Hematopoietic multipotent progenitor cell treated with erythropoietin and hydrocortisone succinate and interleukin-3 and kit ligand, for 6 days (in vitro differentiated cells): Measurements from ENCODE around the gene DNM3.
A peak's percentile ranks its signal among the peaks of the same experiment; 100 is the strongest.

ENCODE experiments used
- DNase-seq: peaks from one replicate; pipeline ENCODE4 v3.0.0-alpha.2; 2015

The DNM3 gene

DNA sequence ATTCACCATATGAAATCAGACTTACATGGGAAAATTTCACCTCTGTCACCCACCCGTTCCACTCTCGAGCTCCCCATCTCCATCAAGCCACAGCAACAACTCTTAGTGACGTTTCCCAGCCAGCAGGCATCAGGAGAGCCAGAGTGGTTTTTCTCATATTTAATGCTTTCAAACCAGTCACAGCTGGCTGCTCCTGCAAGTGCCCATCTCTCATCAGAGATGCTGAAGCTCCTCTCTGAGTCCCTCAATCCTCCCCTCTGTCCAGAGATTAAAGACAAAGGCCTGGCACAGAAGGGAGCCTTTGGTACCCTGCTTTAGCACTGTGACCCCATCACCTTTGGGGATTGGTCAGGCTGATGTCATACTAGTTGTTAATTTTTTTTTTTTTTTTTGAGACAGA is 277.3 kb downstream of the DNM3 start:
- no peak for DNase-seq

DNA sequence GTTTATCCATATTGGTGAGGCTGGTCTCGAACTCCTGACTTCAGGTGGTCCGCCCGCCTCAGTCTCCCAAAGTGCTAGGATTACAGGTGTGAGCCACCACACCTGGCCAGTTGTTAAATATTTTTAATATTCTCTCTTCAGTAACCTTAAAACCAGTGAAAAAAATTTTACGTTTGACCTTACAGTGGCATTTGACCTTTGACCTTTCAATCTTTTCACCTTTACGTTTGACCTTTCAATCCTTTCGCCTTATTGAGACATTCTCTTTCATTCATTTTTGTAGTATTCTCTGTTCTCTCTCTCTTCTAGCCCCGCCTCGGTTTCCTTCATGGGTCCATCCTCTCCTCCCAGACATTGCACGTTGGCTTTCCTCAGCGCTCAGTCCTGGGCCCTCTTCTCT is 277.9 kb downstream of the DNM3 start:
- no peak for DNase-seq

GRCh38 chr1:172120381-172120780 is 279.1 kb downstream of the DNM3 start:
- DNase-seq = no peak

DNA sequence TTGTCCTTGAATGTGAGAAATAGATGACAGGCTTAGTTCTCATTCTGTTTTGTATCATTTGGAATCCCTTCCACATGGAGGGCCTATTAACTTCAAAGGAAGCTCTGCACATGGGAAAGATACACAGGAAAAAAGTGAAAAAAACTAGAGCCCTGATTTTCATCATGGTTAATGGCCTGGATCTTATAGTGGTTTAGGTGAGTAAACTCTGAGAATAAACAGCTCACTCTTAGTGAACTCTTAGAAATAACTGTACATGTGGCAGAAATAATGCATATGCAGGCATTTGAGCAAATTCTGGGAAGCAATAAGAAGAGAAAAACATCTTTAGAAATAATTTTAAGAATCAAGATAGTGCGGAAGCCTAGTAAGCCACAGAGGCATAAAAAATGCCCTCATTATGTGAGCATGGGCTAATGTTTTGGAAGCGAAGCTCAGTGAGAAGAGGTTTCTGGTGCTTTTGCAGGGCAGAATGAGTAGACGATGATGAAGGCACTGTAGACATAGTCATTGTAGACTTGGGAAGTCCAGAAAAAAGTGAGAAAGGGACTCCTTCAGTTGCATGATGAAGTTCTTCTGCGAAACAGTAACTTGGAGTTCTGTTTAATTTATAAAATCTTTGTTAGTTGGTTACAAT is 279.9 kb downstream of the DNM3 start:
- DNase-seq = no peak

- DNase-seq = no peak
Observed at GRCh38 chr1:172122381-172122780, 281.1 kb downstream of the DNM3 start.

GRCh38 chr1:172125250-172125649 is 284.0 kb downstream of the DNM3 start:
- DNase-seq = no peak

- no peak for DNase-seq
Observed at GRCh38 chr1:172125812-172126430, 284.6 kb downstream of the DNM3 start.

DNA sequence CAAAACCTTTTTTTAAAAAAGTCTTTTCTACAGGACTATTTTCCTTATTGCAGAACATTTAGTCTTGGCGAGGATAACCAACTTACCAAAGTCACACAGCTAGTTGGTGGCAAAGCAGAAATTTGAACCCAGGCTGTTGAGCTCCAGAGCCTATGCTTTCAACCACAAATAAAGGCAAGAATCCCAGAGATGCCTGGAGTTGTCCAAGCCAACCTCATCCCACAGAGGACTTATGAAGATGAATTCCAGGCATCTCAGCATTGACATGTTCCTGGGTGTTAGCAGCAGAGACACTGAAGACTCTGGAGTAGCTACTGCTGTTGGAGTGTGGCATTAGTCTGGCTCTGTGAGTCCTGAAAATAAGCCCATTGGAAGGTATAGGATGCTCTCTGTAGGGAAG is 291.5 kb downstream of the DNM3 start:
- DNase-seq = no peak

- no peak for DNase-seq
Observed at GRCh38 chr1:172134087-172134731, 292.9 kb downstream of the DNM3 start.

DNA sequence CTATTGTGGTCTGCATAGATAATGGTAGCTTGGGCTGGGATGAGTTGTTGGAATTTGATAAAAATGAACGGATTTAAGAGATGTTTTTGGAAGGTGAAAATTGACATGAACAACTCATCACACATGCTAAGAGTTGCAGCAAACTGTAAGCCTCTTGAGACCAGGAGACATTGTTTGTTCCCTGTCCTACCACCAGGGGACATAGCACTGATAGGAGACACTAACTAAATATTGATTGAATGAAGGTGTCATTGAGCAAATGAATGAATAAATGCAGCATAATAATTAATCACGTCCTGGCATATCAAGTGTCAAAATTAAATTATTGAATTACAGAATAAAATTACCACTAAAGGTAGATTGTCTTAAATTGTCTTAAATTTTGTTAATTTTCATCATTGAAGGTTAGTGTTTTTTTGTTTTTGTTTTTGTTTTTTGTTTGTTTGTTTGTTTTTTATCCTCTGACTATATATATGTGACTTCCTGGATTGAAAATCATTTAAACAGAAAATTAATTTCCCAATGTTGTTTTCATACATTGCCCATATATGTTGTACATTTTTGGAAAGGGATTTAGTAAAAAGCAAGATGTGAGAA is 293.9 kb downstream of the DNM3 start:
- peak; percentile 57 for DNase-seq

GRCh38 chr1:172135978-172136610 is 294.8 kb downstream of the DNM3 start:
- DNase-seq = no peak

GRCh38 chr1:172136925-172137324 is 295.6 kb downstream of the DNM3 start:
- DNase-seq = no peak

DNA sequence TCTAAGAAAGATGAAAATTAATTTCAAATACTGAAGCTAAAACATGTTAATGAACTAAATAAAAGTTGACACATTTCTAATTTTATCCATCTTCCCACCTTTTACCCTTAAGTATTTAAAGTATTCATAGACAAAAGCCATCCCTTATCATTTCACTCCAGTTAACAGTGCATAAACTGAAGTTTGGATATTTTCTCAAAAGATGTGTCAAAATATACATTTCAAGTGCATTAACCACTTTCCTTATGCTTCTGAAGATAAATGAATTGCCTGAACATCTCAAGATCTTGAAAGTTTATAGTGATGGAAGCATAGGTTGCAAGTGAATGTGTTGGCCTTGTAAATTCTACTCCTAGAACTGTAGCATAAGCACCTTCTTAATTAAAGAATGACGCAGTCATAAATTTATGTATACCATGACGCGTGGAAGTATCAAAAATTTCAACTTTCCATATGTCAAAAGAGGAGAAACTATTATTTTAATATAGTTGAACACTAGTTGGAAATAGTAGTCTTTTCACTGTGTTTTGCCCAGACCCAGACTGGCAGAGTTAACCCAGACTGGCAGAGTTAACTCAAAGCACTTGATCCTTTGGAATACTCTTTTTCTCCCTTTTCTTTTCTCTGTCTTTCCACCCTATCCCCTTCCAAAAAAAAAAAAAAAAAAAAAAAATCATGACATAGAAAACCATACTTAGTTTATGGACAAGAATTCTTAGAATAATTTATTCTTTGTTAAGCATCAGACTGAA is 296.6 kb downstream of the DNM3 start:
- DNase-seq = no peak

DNA sequence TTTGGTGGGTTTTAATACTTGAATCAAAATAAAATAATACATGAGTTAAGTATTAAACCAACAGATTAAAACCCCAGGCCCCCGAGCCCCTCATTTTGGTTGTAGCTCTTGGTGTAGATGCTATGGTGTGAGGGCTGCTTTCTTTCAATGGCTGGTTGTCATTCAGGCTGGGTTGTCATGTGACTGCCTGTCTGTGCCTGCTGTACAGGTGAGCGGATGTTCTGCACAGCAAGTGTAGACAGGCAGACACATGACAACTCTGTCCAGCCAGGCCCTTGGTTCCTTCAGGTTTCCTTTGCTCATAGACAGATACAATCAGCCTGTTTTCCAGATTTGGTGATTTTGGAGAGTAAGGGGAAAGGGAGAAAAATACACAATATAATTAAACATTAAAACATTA is 297.3 kb downstream of the DNM3 start:
- no peak for DNase-seq

DNA sequence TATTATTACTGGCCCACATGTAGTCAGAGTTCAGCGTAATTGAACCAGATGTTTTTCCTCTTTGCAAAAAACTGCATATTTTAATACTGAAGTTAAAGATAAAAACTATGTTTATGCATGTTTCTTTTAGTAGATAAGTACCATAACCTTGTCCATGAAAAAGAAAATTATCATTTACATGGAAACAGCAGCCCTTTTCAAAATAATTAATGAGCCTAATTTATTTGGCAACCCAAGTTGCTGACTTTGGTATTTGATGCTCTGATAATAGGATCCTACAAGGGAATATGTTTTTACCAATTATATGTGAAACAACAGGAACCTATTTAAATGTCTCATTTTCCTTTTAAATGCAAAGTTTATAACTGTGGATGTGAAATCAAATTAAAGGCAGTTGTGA is 297.9 kb downstream of the DNM3 start:
- DNase-seq = no peak

DNA sequence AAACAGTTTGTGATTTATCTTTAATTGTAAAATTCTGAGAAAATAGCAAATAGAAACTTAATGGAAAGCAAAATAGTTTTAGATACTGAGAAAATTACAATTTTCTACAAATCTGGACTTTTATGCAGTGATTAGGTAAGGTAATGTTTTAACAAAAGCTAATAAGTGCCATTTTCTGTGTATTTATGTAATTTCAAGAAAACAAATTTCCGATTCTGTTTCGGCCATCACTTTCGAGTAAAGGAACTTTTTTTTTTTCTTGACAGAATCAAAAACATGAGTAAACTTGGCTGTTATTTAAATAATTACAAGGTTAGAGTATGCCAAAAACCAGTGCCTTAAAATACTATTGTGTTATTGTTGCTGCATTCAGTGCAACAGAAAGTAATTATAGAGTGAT is 298.8 kb downstream of the DNM3 start:
- DNase-seq = no peak

DNA sequence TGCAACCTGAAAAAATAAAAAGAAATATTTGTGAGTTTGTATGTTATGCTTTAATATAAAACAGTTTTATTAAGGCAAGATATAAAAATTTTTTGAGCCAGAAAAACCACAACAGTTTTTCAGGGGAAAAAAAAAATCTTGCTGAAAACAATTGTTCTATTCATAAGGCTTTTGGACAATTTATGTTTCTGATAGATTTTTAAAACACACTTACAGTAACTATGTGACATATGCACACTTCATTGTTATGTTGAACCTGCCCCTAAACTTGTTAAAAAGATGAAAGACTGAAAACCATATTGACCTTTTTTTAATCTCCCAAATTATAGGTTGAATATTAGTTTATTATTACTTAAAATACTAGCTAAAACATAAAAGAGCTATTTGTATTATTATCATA is 299.3 kb downstream of the DNM3 start:
- DNase-seq = no peak

DNA sequence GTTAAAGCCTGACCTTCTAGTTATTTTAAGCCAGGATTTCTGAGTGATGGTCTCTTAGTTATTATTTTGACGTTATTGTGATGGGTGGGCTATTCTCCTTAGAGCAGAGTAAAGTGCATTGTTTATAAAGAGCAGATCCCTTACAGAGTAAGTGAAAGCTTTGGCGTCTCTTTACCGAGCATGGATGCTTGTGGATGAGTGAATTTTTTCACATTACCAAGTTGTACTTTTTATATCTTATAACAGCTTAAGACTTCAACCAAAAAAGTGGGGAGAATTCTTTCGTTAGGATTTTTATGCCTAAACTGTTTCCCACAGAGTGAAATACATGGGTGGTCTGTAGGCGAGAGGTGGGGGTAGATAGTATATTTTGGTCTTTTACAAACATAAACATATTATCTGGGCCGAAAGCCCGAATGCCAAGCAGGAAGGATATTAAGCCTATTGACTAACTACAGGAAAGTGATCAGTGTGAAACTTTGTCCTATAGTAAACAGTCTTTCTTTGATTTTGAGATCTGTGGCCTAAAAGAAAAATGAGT is 300.1 kb downstream of the DNM3 start:
- DNase-seq = no peak

DNA sequence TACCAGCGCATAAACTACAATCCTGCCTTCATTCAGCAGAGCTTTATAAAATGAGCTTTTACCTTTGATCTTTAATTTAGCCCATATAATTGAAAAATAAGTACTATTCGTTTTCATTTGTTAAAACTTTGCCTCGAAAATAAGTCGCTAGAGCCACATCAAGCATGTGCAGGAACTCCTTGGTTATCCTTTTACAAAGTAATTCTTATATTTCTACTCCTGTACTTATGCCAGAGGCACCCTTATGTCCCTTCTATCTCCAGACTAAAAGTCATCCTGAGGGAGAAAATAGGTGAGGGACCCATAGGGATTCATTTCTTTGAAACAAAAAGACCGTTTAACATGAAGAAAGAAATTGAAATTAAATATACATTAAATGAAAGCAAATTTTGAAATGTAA is 301.0 kb downstream of the DNM3 start:
- DNase-seq = no peak

- DNase-seq = no peak
Observed at GRCh38 chr1:172143384-172144055, 302.2 kb downstream of the DNM3 start.

DNA sequence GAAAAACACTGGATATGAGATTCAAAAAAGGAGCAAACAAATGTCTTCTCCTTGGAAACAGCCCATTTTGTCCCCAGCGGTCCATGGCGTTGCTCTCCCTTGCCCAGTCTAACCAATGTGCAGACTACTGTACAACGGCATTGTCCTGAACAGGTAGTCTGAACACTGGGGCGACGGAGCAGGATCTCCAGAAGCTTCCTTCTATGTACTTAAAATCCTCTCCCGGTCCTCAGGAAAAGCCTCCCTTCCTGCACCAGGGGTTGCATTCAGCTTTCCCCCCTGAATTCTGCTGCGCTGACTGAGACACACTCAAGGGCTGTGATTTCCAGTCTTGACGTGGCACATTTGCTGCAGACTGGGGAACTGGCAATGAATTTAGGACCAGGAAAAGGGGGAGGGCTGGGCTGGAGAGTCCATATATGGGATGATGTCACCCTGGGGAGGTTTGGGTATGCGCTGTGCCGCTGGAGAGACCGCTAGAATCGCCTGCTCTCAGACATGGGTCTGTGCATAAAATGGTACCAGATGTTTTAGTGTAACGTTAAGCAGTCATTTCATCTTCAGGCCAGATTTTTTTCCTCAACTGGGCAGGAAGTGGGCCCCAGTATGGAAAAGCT is 303.3 kb downstream of the DNM3 start:
- no peak for DNase-seq

GRCh38 chr1:172145231-172145651 is 303.9 kb downstream of the DNM3 start:
- DNase-seq = no peak
